ENCODE data around the gene C2orf80.

DNA sequence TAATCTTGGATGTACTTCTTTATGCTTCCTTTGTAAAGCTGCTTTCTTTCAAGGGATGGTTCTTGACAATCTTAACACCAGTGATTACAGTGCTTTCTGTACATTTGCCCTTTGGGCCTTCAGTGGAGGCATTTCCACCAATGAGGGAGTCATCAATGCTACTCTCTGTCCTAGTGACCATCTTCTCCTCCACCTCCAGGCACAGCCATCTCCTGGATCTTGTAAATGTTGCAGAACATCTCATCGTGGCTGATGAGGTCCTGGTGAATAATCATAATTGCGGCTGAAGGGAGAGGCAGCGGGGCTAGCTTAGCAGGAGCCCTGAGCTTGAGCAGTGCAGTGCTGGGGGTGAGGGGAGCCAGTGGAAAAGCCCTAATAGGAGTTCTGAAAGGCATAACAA is 32.5 kb upstream of the C2orf80 start:
- TF ChIP-seq CTCF (conservative IDR thresholded peaks at IDR 0.05; ENCODE audit: low read length), result no peak
- no peak for TF ChIP-seq EZH2phosphoT487 (IDR thresholded peaks at IDR 0.05; ENCODE audit: borderline replicate concordance, low read depth, low read length)
